Right atrium auricular region (tissue), 2 donors: ENCODE results near the gene EXOC6B. TPM values are rescaled to one million over a fixed set of nuclear protein-coding genes. Genes with fewer than 3 reads are reported as not detected.

Experiments
- DNase-seq: peaks from one replicate; pipeline ENCODE4 v3.0.0-alpha.2; 2019; ENCODE audit warnings: low spot score
- H3K27ac ChIP-seq, 2 donors: fragments of 200-600 bp; sonication (generic); 1 replicate in 1 of 2; 2 replicates in 1 of 2; pipeline ENCODE4 v1.5.1; 2016 to 2019
- H3K27me3 ChIP-seq, 2 donors: fragments of 200-600 bp; sonication (generic); one replicate each; pipeline versions ENCODE4 v1.5.1 to v1.6.0; 2017 to 2019
- H3K36me3 ChIP-seq: fragments of 200-600 bp; sonication (generic); one replicate; pipeline ENCODE4 v1.5.1; 2016
- H3K4me1 ChIP-seq, 2 donors: fragments of 200-600 bp; sonication (generic); one replicate each; pipeline versions ENCODE4 v1.5.1 to v1.6.0; 2017 to 2019
- H3K4me3 ChIP-seq, 2 donors: fragments of 200-600 bp; sonication (generic); 1 replicate in 1 of 2; 2 replicates in 1 of 2; pipeline ENCODE4 v1.5.1; 2017 to 2019; ENCODE audit warnings: mild to moderate bottlenecking in 1 of 2, moderate library complexity in 1 of 2
- H3K9me3 ChIP-seq, 2 donors: fragments of 200-600 bp; sonication (generic); one replicate each; pipeline ENCODE4 v1.5.1; 2019
- CTCF ChIP-seq, 2 donors: fragments of 200-600 bp; sonication (generic); IDR thresholded peaks; one replicate each; pipeline ENCODE4 v1.5.1; 2019; ENCODE audit warnings: antibody characterized with exemption in 2 of 2
- total RNA-seq, 2 donors: library from RNA; depleted of rRNA; stranded (reverse); fragments of >200 nt; gene quantifications; one replicate each; pipeline ENCODE4 v1.1.0, GENCODE V29; 2016

Gene EXOC6B
- total RNA-seq, 2 donors from 2014 or later = 80.5 to 111 TPM

- Histone ChIP-seq H3K27me3 (no peaks in the 10 kb centered on the region), H3K36me3 (no peaks in the 10 kb centered on the region), H3K4me3 (no peak overlapping the region), H3K4me1 (no peaks in the 10 kb centered on the region), H3K27ac (no peak overlapping the region), H3K9me3 (no peaks in the 10 kb centered on the region)
- no peak for DNase-seq
- TF ChIP-seq CTCF (IDR thresholded peaks at IDR 0.05) = no peak
Observed at GRCh38 chr2:72847534-72848315, 21.9 kb upstream of the EXOC6B start.

- H3K27me3 ChIP-seq = no peaks in the 10 kb centered on the region
- no peak for DNase-seq
- H3K9me3 ChIP-seq = no peaks in the 10 kb centered on the region
- H3K4me1 ChIP-seq = no peaks in the 10 kb centered on the region
- H3K4me3 ChIP-seq = no peak overlapping the region
- H3K27ac ChIP-seq = no peak overlapping the region
- no peak for TF ChIP-seq CTCF (IDR thresholded peaks at IDR 0.05)
- H3K36me3 ChIP-seq = no peaks in the 10 kb centered on the region
Observed at GRCh38 chr2:72846171-72847095, 20.6 kb upstream of the EXOC6B start.

GRCh38 chr2:72843301-72843700, 17.5 kb upstream of the EXOC6B start:
- Histone ChIP-seq H3K9me3 (no peaks in the 10 kb centered on the region), H3K36me3 (no peaks in the 10 kb centered on the region), H3K27ac (no peak overlapping the region), H3K27me3 (no peaks in the 10 kb centered on the region), H3K4me3 (no peak overlapping the region), H3K4me1 (no peaks in the 10 kb centered on the region)
- no peak for DNase-seq
- no peak for TF ChIP-seq CTCF (IDR thresholded peaks at IDR 0.05)

- H3K4me1 ChIP-seq = no peaks in the 10 kb centered on the region
- no peaks in the 10 kb centered on the region for H3K9me3 ChIP-seq
- no peak overlapping the region for H3K4me3 ChIP-seq
- H3K36me3 ChIP-seq = no peaks in the 10 kb centered on the region
- H3K27ac ChIP-seq = no peak overlapping the region
- DNase-seq = no peak
- H3K27me3 ChIP-seq = no peaks in the 10 kb centered on the region
- TF ChIP-seq CTCF (IDR thresholded peaks at IDR 0.05) = no peak
Observed at GRCh38 chr2:72841462-72842125, 15.8 kb upstream of the EXOC6B start.

- no peak overlapping the region for H3K4me3 ChIP-seq
- TF ChIP-seq CTCF (IDR thresholded peaks at IDR 0.05) = no peak
- H3K4me1 ChIP-seq = no peaks in the 10 kb centered on the region
- no peak overlapping the region for H3K27ac ChIP-seq
- H3K27me3 ChIP-seq = no peaks in the 10 kb centered on the region
- no peaks in the 10 kb centered on the region for H3K36me3 ChIP-seq
- H3K9me3 ChIP-seq = no peaks in the 10 kb centered on the region
- DNase-seq = no peak
Observed at GRCh38 chr2:72840066-72840465, 14.2 kb upstream of the EXOC6B start.
